ENCODE results near the gene PRKAR2B. TPM values are rescaled to one million over a fixed set of nuclear protein-coding genes. Genes with fewer than 3 reads are reported as not detected.

The PRKAR2B gene
- 10 to 100 TPM; 33.1 to 54.6 (median 51.5) TPM for total RNA-seq

- H3K27ac ChIP-seq = peak within 1 kb of the TSS; percentile 78 to 91 (median 84)
- peaks cover 0 to 26% (median 5%) of the 10 kb centered on the region in 4 donors for H3K4me1 ChIP-seq
- H3K36me3 ChIP-seq = no peaks in the 10 kb centered on the region
- peak; percentile 51 to 61 for DNase-seq (ENCODE audit: low spot score in 2 of 2)
- no peaks in the 10 kb centered on the region for H3K27me3 ChIP-seq
- TF ChIP-seq EP300 (IDR thresholded peaks at IDR 0.05) = peak in 1 of 2 donors; percentile 48
- peak; percentile 4 to 26 for TF ChIP-seq POLR2A (IDR thresholded peaks at IDR 0.05)
- TF ChIP-seq, protein P1, sequence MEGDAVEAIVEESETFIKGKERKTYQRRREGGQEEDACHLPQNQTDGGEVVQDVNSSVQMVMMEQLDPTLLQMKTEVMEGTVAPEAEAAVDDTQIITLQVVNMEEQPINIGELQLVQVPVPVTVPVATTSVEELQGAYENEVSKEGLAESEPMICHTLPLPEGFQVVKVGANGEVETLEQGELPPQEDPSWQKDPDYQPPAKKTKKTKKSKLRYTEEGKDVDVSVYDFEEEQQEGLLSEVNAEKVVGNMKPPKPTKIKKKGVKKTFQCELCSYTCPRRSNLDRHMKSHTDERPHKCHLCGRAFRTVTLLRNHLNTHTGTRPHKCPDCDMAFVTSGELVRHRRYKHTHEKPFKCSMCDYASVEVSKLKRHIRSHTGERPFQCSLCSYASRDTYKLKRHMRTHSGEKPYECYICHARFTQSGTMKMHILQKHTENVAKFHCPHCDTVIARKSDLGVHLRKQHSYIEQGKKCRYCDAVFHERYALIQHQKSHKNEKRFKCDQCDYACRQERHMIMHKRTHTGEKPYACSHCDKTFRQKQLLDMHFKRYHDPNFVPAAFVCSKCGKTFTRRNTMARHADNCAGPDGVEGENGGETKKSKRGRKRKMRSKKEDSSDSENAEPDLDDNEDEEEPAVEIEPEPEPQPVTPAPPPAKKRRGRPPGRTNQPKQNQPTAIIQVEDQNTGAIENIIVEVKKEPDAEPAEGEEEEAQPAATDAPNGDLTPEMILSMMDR (IDR thresholded peaks at IDR 0.05) = peak in 3 of 5 experiments; percentile 17 to 30 (median 29)
- peak within 1 kb of the TSS; percentile 64 to 80 (median 70) for H3K4me3 ChIP-seq
- WGBS, 2 donors = 1% methylated on average over 58 to 65 of the region's 110 CpGs
- H3K9me3 ChIP-seq = no peaks in the 10 kb centered on the region
Measured at GRCh38 chr7:107044347-107045194, at the start of gene PRKAR2B. Gene PRKAR2B, plus strand, starts transcription at chr7:107044705. Its CDS starts 203 bp downstream, at chr7:107044908.

DNA sequence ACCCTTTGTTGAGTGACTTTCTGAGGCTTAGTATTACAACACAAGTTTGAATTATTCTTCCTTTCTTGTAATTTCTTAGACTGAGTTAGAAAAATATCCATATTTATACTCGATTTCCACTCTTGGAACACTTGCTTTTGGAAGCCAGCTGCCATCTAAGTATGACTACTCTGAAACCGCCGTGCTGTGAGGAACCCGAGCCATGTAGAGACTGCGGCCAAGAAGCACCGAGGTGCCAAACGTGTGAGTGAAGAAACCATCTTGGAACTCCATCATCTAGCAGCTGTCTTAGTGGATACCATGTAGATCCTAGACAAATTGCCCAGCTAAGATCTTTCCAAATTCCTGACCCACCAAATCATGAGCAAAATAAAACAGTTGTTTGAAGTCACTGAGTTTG lies 49.7 kb upstream of the PRKAR2B start:
- TF ChIP-seq EP300 (IDR thresholded peaks at IDR 0.05) (no peak), POLR2A (IDR thresholded peaks at IDR 0.05) (no peak)
- TF ChIP-seq, protein P1 (IDR thresholded peaks at IDR 0.05) = no peak
- Histone ChIP-seq H3K4me3 (no peak overlapping the region), H3K36me3 (no peaks in the 10 kb centered on the region), H3K27ac (no peak overlapping the region), H3K9me3 (no peaks in the 10 kb centered on the region), H3K4me1 (no peaks in the 10 kb centered on the region), H3K27me3 (no peaks in the 10 kb centered on the region)
- WGBS, 2 donors = 95 to 97% methylated on average over 7 of the region's 7 CpGs
- DNase-seq (ENCODE audit: low spot score in 2 of 2) = no peak

DNA sequence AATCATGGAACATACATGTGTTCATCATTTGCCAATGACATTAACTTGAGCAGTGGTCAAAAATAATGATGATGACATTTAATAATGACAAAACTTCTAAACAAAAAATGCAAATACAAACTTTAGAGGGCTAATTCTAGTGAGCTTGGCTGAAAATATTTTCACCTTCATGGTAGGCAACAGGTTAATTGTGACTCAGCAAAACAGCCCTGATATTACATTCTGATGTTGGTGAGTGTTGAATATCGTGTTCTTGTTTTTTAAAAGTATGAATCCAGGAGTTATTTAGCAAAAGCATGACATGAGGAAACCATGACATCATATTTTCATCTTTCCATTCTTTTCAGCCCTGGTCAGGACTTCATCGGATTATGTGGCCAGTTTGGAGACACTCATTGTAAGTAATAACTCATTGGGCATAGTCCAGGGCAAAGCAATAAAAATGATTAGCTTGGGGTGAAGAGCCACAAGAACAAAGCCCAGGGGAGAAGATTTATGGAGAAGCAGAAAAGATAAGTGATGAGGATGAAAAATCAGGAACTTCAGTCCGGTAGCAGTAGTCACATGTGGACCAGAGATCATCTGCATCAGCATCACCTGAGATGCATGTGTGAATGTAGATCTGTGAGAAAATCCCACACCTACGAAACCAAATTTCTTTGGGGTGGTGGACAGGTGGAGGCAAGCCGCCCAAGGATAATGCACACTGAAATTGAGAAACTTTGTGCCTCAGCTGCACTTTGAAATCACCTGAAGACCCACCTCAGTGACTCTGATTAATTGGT lies 46.8 kb upstream of the PRKAR2B start:
- Histone ChIP-seq H3K4me1 (no peaks in the 10 kb centered on the region), H3K4me3 (no peak overlapping the region), H3K36me3 (no peaks in the 10 kb centered on the region), H3K27me3 (no peaks in the 10 kb centered on the region), H3K27ac (no peak overlapping the region), H3K9me3 (no peaks in the 10 kb centered on the region)
- 79 to 84% methylated on average over 5 of the region's 5 CpGs for WGBS, 2 donors
- TF ChIP-seq EP300 (IDR thresholded peaks at IDR 0.05) (no peak), POLR2A (IDR thresholded peaks at IDR 0.05) (no peak)
- TF ChIP-seq, protein P1 (IDR thresholded peaks at IDR 0.05) = no peak
- no peak for DNase-seq (ENCODE audit: low spot score in 2 of 2)

- H3K9me3 ChIP-seq = no peaks in the 10 kb centered on the region
- H3K4me1 ChIP-seq = no peaks in the 10 kb centered on the region
- H3K27me3 ChIP-seq = no peaks in the 10 kb centered on the region
- no peak for DNase-seq (ENCODE audit: low spot score in 2 of 2)
- no peak overlapping the region for H3K27ac ChIP-seq
- no peaks in the 10 kb centered on the region for H3K36me3 ChIP-seq
- WGBS, 2 donors = 84 to 90% methylated on average over 2 of the region's 2 CpGs
- no peak for TF ChIP-seq POLR2A (IDR thresholded peaks at IDR 0.05)
- TF ChIP-seq, protein P1 (IDR thresholded peaks at IDR 0.05) = no peak
- no peak for TF ChIP-seq EP300 (IDR thresholded peaks at IDR 0.05)
- H3K4me3 ChIP-seq = no peak overlapping the region
Measured at GRCh38 chr7:106999023-106999422, 45.5 kb upstream of the PRKAR2B start.

DNA sequence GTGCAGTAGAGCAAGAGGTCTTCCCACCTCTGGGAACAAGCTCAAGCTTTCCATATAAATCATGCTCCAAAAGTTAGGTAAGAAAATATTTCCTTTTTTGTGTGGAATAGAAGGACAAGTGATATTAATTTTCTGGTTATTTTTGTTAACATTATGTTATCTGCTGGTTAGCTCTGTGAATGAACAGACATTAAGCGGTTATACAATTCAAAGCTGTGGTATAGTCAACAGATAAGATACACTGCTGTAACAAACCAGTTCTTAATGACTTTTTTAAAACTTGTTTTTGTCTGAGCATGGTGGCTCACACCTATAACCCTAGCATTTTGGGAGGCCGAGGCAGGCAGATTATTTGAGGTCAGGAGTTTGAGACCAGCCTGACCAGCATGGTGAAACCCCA lies 43.0 kb upstream of the PRKAR2B start:
- Histone ChIP-seq H3K27me3 (no peaks in the 10 kb centered on the region), H3K4me1 (no peaks in the 10 kb centered on the region), H3K36me3 (no peaks in the 10 kb centered on the region), H3K9me3 (no peaks in the 10 kb centered on the region), H3K4me3 (no peak overlapping the region), H3K27ac (no peak overlapping the region)
- 88 to 90% methylated on average over 2 of the region's 2 CpGs for WGBS, 2 donors
- no peak for DNase-seq (ENCODE audit: low spot score in 2 of 2)
- TF ChIP-seq POLR2A (IDR thresholded peaks at IDR 0.05) = no peak
- TF ChIP-seq, protein P1 (IDR thresholded peaks at IDR 0.05) = no peak
- TF ChIP-seq EP300 (IDR thresholded peaks at IDR 0.05) = no peak

Data from tibial nerve (tissue), 4 donors.